Natural killer cell treated with Interleukin-12 subunit alpha and Interleukin-12 subunit beta and Interleukin-15 and Interleukin-18, amount 100 ng/mL, for 72 hours (primary cell): Measurements from ENCODE around the gene DDC. TPM values are rescaled to one million over a fixed set of nuclear protein-coding genes. Genes with fewer than 3 reads are reported as not detected.

Source experiments
- total RNA-seq, 2 donors: library from RNA; stranded (reverse); gene quantifications; one replicate each; pipeline ENCODE4 v1.2.3, GENCODE V29; 2022

Gene DDC
- total RNA-seq, 2 donors from 2014 or later = not detected

Other genes starting within 250 kb of the DDC start
- gene FIGNL1, start 115.1 kb downstream of the DDC start, total RNA-seq = 10 to 100 TPM; 28.7 to 41.1 TPM
- 1 to 10 TPM in 1 of 2 donors, under 1 TPM in 1; 0.48 to 2.5 TPM for gene GRB10, start 217.5 kb upstream of the DDC start, total RNA-seq